Measurements from ENCODE around the gene NLRC3.

The NLRC3 gene

GRCh38 chr16:3518986-3519348 is 58.2 kb downstream of the NLRC3 start:
- no peaks in the 10 kb centered on the region for H3K4me1 ChIP-seq (ENCODE audit: control insufficient read depth in 2 of 2, insufficient read depth in 2 of 2, low read length in 2 of 2)
- H3K4me3 ChIP-seq (ENCODE audit: low read length in 2 of 2) = no peak overlapping the region
- H3K27ac ChIP-seq (ENCODE audit: low read depth in 2 of 2, low read length in 2 of 2) = no peak overlapping the region
- peaks cover 38 to 45% of the 10 kb centered on the region in 2 donors for H3K36me3 ChIP-seq (ENCODE audit: control insufficient read depth in 2 of 2, insufficient read depth in 2 of 2, low read length in 2 of 2)
- H3K27me3 ChIP-seq (ENCODE audit: control insufficient read depth in 2 of 2, insufficient read depth in 2 of 2, low read length in 2 of 2) = no peaks in the 10 kb centered on the region
- no peaks in the 10 kb centered on the region for H3K9me3 ChIP-seq (ENCODE audit: control insufficient read depth in 2 of 2, low read length in 2 of 2)
- H3K9ac ChIP-seq (ENCODE audit: low read depth in 1 of 2, low read length in 2 of 2) = no peak overlapping the region

- H3K9me3 ChIP-seq (ENCODE audit: control insufficient read depth in 2 of 2, low read length in 2 of 2) = no peaks in the 10 kb centered on the region
- H3K4me3 ChIP-seq (ENCODE audit: low read length in 2 of 2) = no peak overlapping the region
- no peak overlapping the region for H3K9ac ChIP-seq (ENCODE audit: low read depth in 1 of 2, low read length in 2 of 2)
- H3K27me3 ChIP-seq (ENCODE audit: control insufficient read depth in 2 of 2, insufficient read depth in 2 of 2, low read length in 2 of 2) = no peaks in the 10 kb centered on the region
- H3K4me1 ChIP-seq (ENCODE audit: control insufficient read depth in 2 of 2, insufficient read depth in 2 of 2, low read length in 2 of 2) = no peaks in the 10 kb centered on the region
- H3K27ac ChIP-seq (ENCODE audit: low read depth in 2 of 2, low read length in 2 of 2) = no peak overlapping the region
- H3K36me3 ChIP-seq (ENCODE audit: control insufficient read depth in 2 of 2, insufficient read depth in 2 of 2, low read length in 2 of 2) = peaks cover 41 to 45% of the 10 kb centered on the region in 2 donors
Measured at GRCh38 chr16:3518292-3518985, 58.8 kb downstream of the NLRC3 start.

GRCh38 chr16:3515897-3516296 is 61.3 kb downstream of the NLRC3 start:
- Histone ChIP-seq H3K27me3 (ENCODE audit: control insufficient read depth in 2 of 2, insufficient read depth in 2 of 2, low read length in 2 of 2) (no peaks in the 10 kb centered on the region), H3K27ac (ENCODE audit: low read depth in 2 of 2, low read length in 2 of 2) (no peak overlapping the region), H3K4me3 (ENCODE audit: low read length in 2 of 2) (no peak overlapping the region), H3K9me3 (ENCODE audit: control insufficient read depth in 2 of 2, low read length in 2 of 2) (no peaks in the 10 kb centered on the region), H3K4me1 (ENCODE audit: control insufficient read depth in 2 of 2, insufficient read depth in 2 of 2, low read length in 2 of 2) (no peaks in the 10 kb centered on the region), H3K36me3 (ENCODE audit: control insufficient read depth in 2 of 2, insufficient read depth in 2 of 2, low read length in 2 of 2) (peaks cover 44 to 47% of the 10 kb centered on the region in 2 donors), H3K9ac (ENCODE audit: low read depth in 1 of 2, low read length in 2 of 2) (no peak overlapping the region)

- Histone ChIP-seq H3K27me3 (ENCODE audit: control insufficient read depth in 2 of 2, insufficient read depth in 2 of 2, low read length in 2 of 2) (no peaks in the 10 kb centered on the region), H3K27ac (ENCODE audit: low read depth in 2 of 2, low read length in 2 of 2) (no peak overlapping the region), H3K9ac (ENCODE audit: low read depth in 1 of 2, low read length in 2 of 2) (no peak overlapping the region)
Measured at GRCh38 chr16:3514621-3515020, 62.6 kb downstream of the NLRC3 start.

GRCh38 chr16:3513892-3514583 is 63.2 kb downstream of the NLRC3 start:
- Histone ChIP-seq H3K27me3 (ENCODE audit: control insufficient read depth in 2 of 2, insufficient read depth in 2 of 2, low read length in 2 of 2) (no peaks in the 10 kb centered on the region), H3K4me3 (ENCODE audit: low read length in 2 of 2) (no peak overlapping the region), H3K9me3 (ENCODE audit: control insufficient read depth in 2 of 2, low read length in 2 of 2) (no peaks in the 10 kb centered on the region), H3K36me3 (ENCODE audit: control insufficient read depth in 2 of 2, insufficient read depth in 2 of 2, low read length in 2 of 2) (peaks cover 38 to 48% of the 10 kb centered on the region in 2 donors), H3K27ac (ENCODE audit: low read depth in 2 of 2, low read length in 2 of 2) (no peak overlapping the region), H3K4me1 (ENCODE audit: control insufficient read depth in 2 of 2, insufficient read depth in 2 of 2, low read length in 2 of 2) (no peaks in the 10 kb centered on the region), H3K9ac (ENCODE audit: low read depth in 1 of 2, low read length in 2 of 2) (no peak overlapping the region)

More at GRCh38 chr16:3514621-3515020, 62.6 kb downstream of the NLRC3 start:
- peaks cover 40 to 50% of the 10 kb centered on the region in 2 donors for H3K36me3 ChIP-seq (ENCODE audit: control insufficient read depth in 2 of 2, insufficient read depth in 2 of 2, low read length in 2 of 2)
- no peaks in the 10 kb centered on the region for H3K4me1 ChIP-seq (ENCODE audit: control insufficient read depth in 2 of 2, insufficient read depth in 2 of 2, low read length in 2 of 2)
- H3K4me3 ChIP-seq (ENCODE audit: low read length in 2 of 2) = no peak overlapping the region
- H3K9me3 ChIP-seq (ENCODE audit: control insufficient read depth in 2 of 2, low read length in 2 of 2) = no peaks in the 10 kb centered on the region

- Histone ChIP-seq H3K4me1 (ENCODE audit: control insufficient read depth in 2 of 2, insufficient read depth in 2 of 2, low read length in 2 of 2) (no peaks in the 10 kb centered on the region), H3K27ac (ENCODE audit: low read depth in 2 of 2, low read length in 2 of 2) (no peak overlapping the region), H3K36me3 (ENCODE audit: control insufficient read depth in 2 of 2, insufficient read depth in 2 of 2, low read length in 2 of 2) (peaks cover 43 to 53% of the 10 kb centered on the region in 2 donors)
Measured at GRCh38 chr16:3511286-3512180, 65.7 kb downstream of the NLRC3 start.

GRCh38 chr16:3510416-3510815 is 66.8 kb downstream of the NLRC3 start:
- Histone ChIP-seq H3K9me3 (ENCODE audit: control insufficient read depth in 2 of 2, low read length in 2 of 2) (no peaks in the 10 kb centered on the region), H3K27me3 (ENCODE audit: control insufficient read depth in 2 of 2, insufficient read depth in 2 of 2, low read length in 2 of 2) (no peaks in the 10 kb centered on the region), H3K9ac (ENCODE audit: low read depth in 1 of 2, low read length in 2 of 2) (no peak overlapping the region), H3K27ac (ENCODE audit: low read depth in 2 of 2, low read length in 2 of 2) (no peak overlapping the region), H3K4me1 (ENCODE audit: control insufficient read depth in 2 of 2, insufficient read depth in 2 of 2, low read length in 2 of 2) (no peaks in the 10 kb centered on the region), H3K36me3 (ENCODE audit: control insufficient read depth in 2 of 2, insufficient read depth in 2 of 2, low read length in 2 of 2) (peaks cover 43 to 55% of the 10 kb centered on the region in 2 donors), H3K4me3 (ENCODE audit: low read length in 2 of 2) (no peak overlapping the region)

More at GRCh38 chr16:3511286-3512180, 65.7 kb downstream of the NLRC3 start:
- H3K9me3 ChIP-seq (ENCODE audit: control insufficient read depth in 2 of 2, low read length in 2 of 2) = no peaks in the 10 kb centered on the region
- H3K9ac ChIP-seq (ENCODE audit: low read depth in 1 of 2, low read length in 2 of 2) = no peak overlapping the region
- H3K27me3 ChIP-seq (ENCODE audit: control insufficient read depth in 2 of 2, insufficient read depth in 2 of 2, low read length in 2 of 2) = no peaks in the 10 kb centered on the region
- no peak overlapping the region for H3K4me3 ChIP-seq (ENCODE audit: low read length in 2 of 2)

GRCh38 chr16:3509470-3509928 is 67.7 kb downstream of the NLRC3 start:
- Histone ChIP-seq H3K27me3 (ENCODE audit: control insufficient read depth in 2 of 2, insufficient read depth in 2 of 2, low read length in 2 of 2) (no peaks in the 10 kb centered on the region), H3K4me3 (ENCODE audit: low read length in 2 of 2) (no peak overlapping the region), H3K36me3 (ENCODE audit: control insufficient read depth in 2 of 2, insufficient read depth in 2 of 2, low read length in 2 of 2) (peaks cover 37 to 51% of the 10 kb centered on the region in 2 donors), H3K4me1 (ENCODE audit: control insufficient read depth in 2 of 2, insufficient read depth in 2 of 2, low read length in 2 of 2) (no peaks in the 10 kb centered on the region), H3K27ac (ENCODE audit: low read depth in 2 of 2, low read length in 2 of 2) (no peak overlapping the region), H3K9ac (ENCODE audit: low read depth in 1 of 2, low read length in 2 of 2) (no peak overlapping the region), H3K9me3 (ENCODE audit: control insufficient read depth in 2 of 2, low read length in 2 of 2) (no peaks in the 10 kb centered on the region)

GRCh38 chr16:3508736-3509135 is 68.5 kb downstream of the NLRC3 start:
- no peaks in the 10 kb centered on the region for H3K4me1 ChIP-seq (ENCODE audit: control insufficient read depth in 2 of 2, insufficient read depth in 2 of 2, low read length in 2 of 2)
- H3K4me3 ChIP-seq (ENCODE audit: low read length in 2 of 2) = no peak overlapping the region
- no peak overlapping the region for H3K27ac ChIP-seq (ENCODE audit: low read depth in 2 of 2, low read length in 2 of 2)
- no peaks in the 10 kb centered on the region for H3K27me3 ChIP-seq (ENCODE audit: control insufficient read depth in 2 of 2, insufficient read depth in 2 of 2, low read length in 2 of 2)
- H3K9ac ChIP-seq (ENCODE audit: low read depth in 1 of 2, low read length in 2 of 2) = no peak overlapping the region
- no peaks in the 10 kb centered on the region for H3K9me3 ChIP-seq (ENCODE audit: control insufficient read depth in 2 of 2, low read length in 2 of 2)
- peaks cover 31 to 43% of the 10 kb centered on the region in 2 donors for H3K36me3 ChIP-seq (ENCODE audit: control insufficient read depth in 2 of 2, insufficient read depth in 2 of 2, low read length in 2 of 2)

All from mucosa of rectum (tissue), 2 donors.